CD4-positive, alpha-beta memory T cell (primary cell): ENCODE results near the gene CDCP2. TPM values are rescaled to one million over a fixed set of nuclear protein-coding genes. Genes with fewer than 3 reads are reported as not detected.

Experiments
- CTCF ChIA-PET: fragments of 350-600 bp; sonication (Branson Sonifier 250); formaldehyde crosslinking; loops from one replicate; lab custom pipeline; 2021; ENCODE audit warnings: inconsistent platforms; ENCODE audit not compliant: partially characterized antibody; lab: Charles Lee
- POLR2A ChIA-PET: fragments of 350-600 bp; sonication (Branson Sonifier 250); formaldehyde crosslinking; loops from one replicate; lab custom pipeline; 2021; ENCODE audit not compliant: partially characterized antibody; lab: Charles Lee
- DNase-seq, 5 donors: peaks; one replicate each; pipeline versions ENCODE4 v3.0.0 to v3.0.0-alpha.2; 2020 to 2022; ENCODE audit warnings: mixed read lengths in 1 of 5
- H3K27ac ChIP-seq: one replicate; pipeline ENCODE4 v1.7.0; 2013; ENCODE audit warnings: low read depth, low read length
- H3K27me3 ChIP-seq: 2 replicates; pipeline ENCODE4 v1.7.0; 2013; ENCODE audit warnings: mild to moderate bottlenecking, low read length, moderate library complexity; ENCODE audit not compliant: insufficient read depth
- H3K36me3 ChIP-seq: 2 replicates; pipeline ENCODE4 v1.7.0; 2013; ENCODE audit warnings: mild to moderate bottlenecking, low read length, moderate library complexity; ENCODE audit not compliant: insufficient read depth
- H3K4me1 ChIP-seq: 2 replicates; pipeline ENCODE4 v1.7.0; 2013; ENCODE audit warnings: mild to moderate bottlenecking, low read length, moderate library complexity; ENCODE audit not compliant: insufficient read depth
- H3K4me3 ChIP-seq, 2 donors: one replicate each; pipeline ENCODE4 v1.7.0; 2013; ENCODE audit warnings: low read length in 2 of 2, mild to moderate bottlenecking in 1 of 2
- H3K9me3 ChIP-seq, 2 donors: one replicate each; pipeline ENCODE4 v1.7.0; 2013; ENCODE audit warnings: low read length in 2 of 2, control low read depth in 1 of 2; ENCODE audit not compliant: control insufficient read depth in 1 of 2
- H3K27ac Mint-ChIP-seq, 7 donors: one replicate each; pipeline ENCODE4 v1.8.0; 2020 to 2021; ENCODE audit warnings: mixed read lengths in 7 of 7, mild to moderate bottlenecking in 6 of 7, inconsistent platforms in 3 of 7, moderate library complexity in 3 of 7
- H3K27me3 Mint-ChIP-seq, 2 donors: one replicate each; pipeline ENCODE4 v1.8.0; 2020 to 2021; ENCODE audit warnings: mixed read lengths in 2 of 2
- H3K36me3 Mint-ChIP-seq, 2 donors: one replicate each; pipeline ENCODE4 v1.8.0; 2020 to 2021; ENCODE audit warnings: mixed read lengths in 2 of 2, inconsistent platforms in 1 of 2, mild to moderate bottlenecking in 1 of 2
- H3K4me1 Mint-ChIP-seq, 4 donors: one replicate each; pipeline ENCODE4 v1.8.0; 2020 to 2021; ENCODE audit warnings: mixed read lengths in 4 of 4, mild to moderate bottlenecking in 1 of 4
- H3K4me3 Mint-ChIP-seq, 8 donors: one replicate each; pipeline ENCODE4 v1.8.0; 2020 to 2021; ENCODE audit warnings: mixed read lengths in 8 of 8, mild to moderate bottlenecking in 7 of 8, moderate library complexity in 6 of 8, inconsistent platforms in 3 of 8
- H3K9me3 Mint-ChIP-seq, 8 donors: one replicate each; pipeline ENCODE4 v1.8.0; 2020 to 2021; ENCODE audit warnings: mixed read lengths in 8 of 8, mild to moderate bottlenecking in 5 of 8, inconsistent platforms in 3 of 8, moderate library complexity in 1 of 8
- intact Hi-C: fragments of 100-400 bp; cut with micrococcal nuclease; formaldehyde crosslinking; loops from one replicate; pipeline ENCODE4 v1.15.1; 2023
- polyA plus RNA-seq, 2 donors: library from polyadenylated mRNA; unstranded; fragments of 300-500 nt; fragmentation: Illumina TruSeq; gene quantifications; one replicate each; pipeline ENCODE4 v1.2.3, GENCODE V29; 2021
- total RNA-seq, 2 experiments: library from RNA; stranded (reverse); gene quantifications; one replicate each; pipeline ENCODE4 v1.2.3, GENCODE V29; 2021

The CDCP2 gene
- total and polyA plus RNA-seq, 4 experiments from 2014 or later, result 0.19 TPM; not detected in 3

GRCh38 chr1:54127594-54128300 lies 25.1 kb downstream of the CDCP2 start:
- Mint-ChIP-seq H3K4me1 (peaks cover 0 to 5% (median 0%) of the 10 kb centered on the region in 4 donors), H3K4me3 (no peak overlapping the region), H3K36me3 (no peaks in the 10 kb centered on the region), H3K27me3 (no peaks in the 10 kb centered on the region), H3K9me3 (no peaks in the 10 kb centered on the region), H3K27ac (peak overlapping the region in 1 of 7 donors; percentile 66)
- POLR2A ChIA-PET, result no interaction called here
- H3K36me3 ChIP-seq, result no peaks in the 10 kb centered on the region
- no peaks in the 10 kb centered on the region for H3K27me3 ChIP-seq
- no peak overlapping the region for H3K4me3 ChIP-seq
- no peak overlapping the region for H3K27ac ChIP-seq
- H3K9me3 ChIP-seq, result no peaks in the 10 kb centered on the region
- DNase-seq, result no peak
- H3K4me1 ChIP-seq, result no peaks in the 10 kb centered on the region
- CTCF ChIA-PET, result interaction anchor here (0.9 kb wide), 1 partner anchor 12 kb away, joined by 3 read pairs; no protein-coding TSS in a partner anchor
- intact Hi-C loops, result no loop called here

GRCh38 chr1:54126271-54126815 lies 26.5 kb downstream of the CDCP2 start:
- no peak for DNase-seq
- Mint-ChIP-seq H3K36me3 (no peaks in the 10 kb centered on the region), H3K27ac (no peak overlapping the region), H3K4me3 (no peak overlapping the region), H3K4me1 (peaks cover 0 to 11% (median 7%) of the 10 kb centered on the region in 4 donors), H3K27me3 (no peaks in the 10 kb centered on the region), H3K9me3 (no peaks in the 10 kb centered on the region)
- no peaks in the 10 kb centered on the region for H3K9me3 ChIP-seq
- CTCF ChIA-PET, result interaction anchor here (0.7 to 6.2 kb wide), 2 partner anchors 364 kb away, joined by 3 to 43 read pairs; no protein-coding TSS in a partner anchor
- POLR2A ChIA-PET, result no interaction called here
- H3K4me1 ChIP-seq, result no peaks in the 10 kb centered on the region
- no peak overlapping the region for H3K4me3 ChIP-seq
- H3K36me3 ChIP-seq, result no peaks in the 10 kb centered on the region
- no peak overlapping the region for H3K27ac ChIP-seq
- intact Hi-C loops, result no loop called here
- no peaks in the 10 kb centered on the region for H3K27me3 ChIP-seq

GRCh38 chr1:54125386-54126070 lies 27.3 kb downstream of the CDCP2 start:
- Histone ChIP-seq H3K4me3 (no peak overlapping the region), H3K27ac (no peak overlapping the region), H3K27me3 (no peaks in the 10 kb centered on the region), H3K36me3 (no peaks in the 10 kb centered on the region), H3K4me1 (no peaks in the 10 kb centered on the region), H3K9me3 (no peaks in the 10 kb centered on the region)
- Mint-ChIP-seq H3K4me1 (peaks cover 0 to 11% (median 7%) of the 10 kb centered on the region in 4 donors), H3K9me3 (no peaks in the 10 kb centered on the region), H3K4me3 (no peak overlapping the region), H3K27me3 (no peaks in the 10 kb centered on the region), H3K36me3 (no peaks in the 10 kb centered on the region), H3K27ac (peak overlapping the region in 1 of 7 donors; percentile 13)
- CTCF ChIA-PET, result interaction anchor here (6.2 kb wide), 1 partner anchor 365 kb away, joined by 43 read pairs; no protein-coding TSS in a partner anchor
- POLR2A ChIA-PET, result interaction anchor here (1.0 kb wide), 1 partner anchor 363 kb away, joined by 3 read pairs; no protein-coding TSS in a partner anchor
- no peak for DNase-seq
- intact Hi-C loops, result no loop called here

GRCh38 chr1:54124906-54125305 lies 27.9 kb downstream of the CDCP2 start:
- no peak overlapping the region for H3K4me3 ChIP-seq
- peaks cover 3% of the 10 kb centered on the region for H3K27me3 ChIP-seq
- DNase-seq, result no peak
- Mint-ChIP-seq H3K27me3 (no peaks in the 10 kb centered on the region), H3K27ac (peak overlapping the region in 1 of 7 donors; percentile 42), H3K4me3 (no peak overlapping the region), H3K4me1 (peaks cover 0 to 11% (median 7%) of the 10 kb centered on the region in 4 donors), H3K9me3 (no peaks in the 10 kb centered on the region), H3K36me3 (no peaks in the 10 kb centered on the region)
- POLR2A ChIA-PET, result interaction anchor here (1.0 kb wide), 1 partner anchor 364 kb away, joined by 3 read pairs; no protein-coding TSS in a partner anchor
- H3K4me1 ChIP-seq, result no peaks in the 10 kb centered on the region
- CTCF ChIA-PET, result interaction anchor here (6.2 kb wide), 1 partner anchor 365 kb away, joined by 43 read pairs; no protein-coding TSS in a partner anchor
- H3K27ac ChIP-seq, result no peak overlapping the region
- intact Hi-C loops, result no loop called here
- H3K9me3 ChIP-seq, result no peaks in the 10 kb centered on the region
- H3K36me3 ChIP-seq, result no peaks in the 10 kb centered on the region

GRCh38 chr1:54124472-54124871 lies 28.3 kb downstream of the CDCP2 start:
- Mint-ChIP-seq H3K4me1 (peaks cover 0 to 11% (median 7%) of the 10 kb centered on the region in 4 donors), H3K4me3 (no peak overlapping the region), H3K27me3 (no peaks in the 10 kb centered on the region), H3K27ac (peak overlapping the region in 1 of 7 donors; percentile 2), H3K36me3 (no peaks in the 10 kb centered on the region), H3K9me3 (no peaks in the 10 kb centered on the region)
- ChIA-PET CTCF (interaction anchor here (6.2 kb wide), 1 partner anchor 366 kb away, joined by 43 read pairs; no protein-coding TSS in a partner anchor), POLR2A (interaction anchor here (1.0 kb wide), 1 partner anchor 364 kb away, joined by 3 read pairs; no protein-coding TSS in a partner anchor)
- Histone ChIP-seq H3K36me3 (no peaks in the 10 kb centered on the region), H3K9me3 (no peaks in the 10 kb centered on the region), H3K4me1 (no peaks in the 10 kb centered on the region), H3K27ac (no peak overlapping the region), H3K27me3 (peaks cover 3% of the 10 kb centered on the region), H3K4me3 (no peak overlapping the region)
- intact Hi-C loops, result no loop called here
- DNase-seq, result no peak

- Mint-ChIP-seq H3K27ac (no peak overlapping the region), H3K4me3 (no peak overlapping the region), H3K9me3 (no peaks in the 10 kb centered on the region), H3K36me3 (no peaks in the 10 kb centered on the region), H3K27me3 (no peaks in the 10 kb centered on the region), H3K4me1 (peaks cover 0 to 11% (median 7%) of the 10 kb centered on the region in 4 donors)
- Histone ChIP-seq H3K27ac (no peak overlapping the region), H3K36me3 (no peaks in the 10 kb centered on the region), H3K9me3 (no peaks in the 10 kb centered on the region), H3K27me3 (peaks cover 3% of the 10 kb centered on the region), H3K4me1 (no peaks in the 10 kb centered on the region), H3K4me3 (no peak overlapping the region)
- ChIA-PET POLR2A (no interaction called here), CTCF (interaction anchor here (0.6 to 6.2 kb wide), 3 partner anchors 9 to 367 kb away, joined by 3 to 43 read pairs (median 5); no protein-coding TSS in a partner anchor)
- intact Hi-C loops, result no loop called here
- DNase-seq, result no peak
Observed at GRCh38 chr1:54122992-54123391, 29.8 kb downstream of the CDCP2 start.
